CD4-positive, alpha-beta memory T cell (primary cell): ENCODE data around the gene USP6. TPM values are rescaled to one million over a fixed set of nuclear protein-coding genes. Genes with fewer than 3 reads are reported as not detected.
"Not testable (repeated sequence)": the region's sequence is repeated elsewhere in the genome, so short reads cannot be mapped to it uniquely, and the experiment has no call there.

Experiments used
- CTCF ChIA-PET: fragments of 350-600 bp; sonication (Branson Sonifier 250); formaldehyde crosslinking; loops from one replicate; lab custom pipeline; 2021; ENCODE audit warnings: inconsistent platforms; ENCODE audit not compliant: partially characterized antibody; lab: Charles Lee
- POLR2A ChIA-PET: fragments of 350-600 bp; sonication (Branson Sonifier 250); formaldehyde crosslinking; loops from one replicate; lab custom pipeline; 2021; ENCODE audit not compliant: partially characterized antibody; lab: Charles Lee
- DNase-seq, 5 donors: peaks; one replicate each; pipeline versions ENCODE4 v3.0.0 to v3.0.0-alpha.2; 2020 to 2022; ENCODE audit warnings: mixed read lengths in 1 of 5
- H3K27ac ChIP-seq: one replicate; pipeline ENCODE4 v1.7.0; 2013; ENCODE audit warnings: low read depth, low read length
- H3K27me3 ChIP-seq: 2 replicates; pipeline ENCODE4 v1.7.0; 2013; ENCODE audit warnings: mild to moderate bottlenecking, low read length, moderate library complexity; ENCODE audit not compliant: insufficient read depth
- H3K36me3 ChIP-seq: 2 replicates; pipeline ENCODE4 v1.7.0; 2013; ENCODE audit warnings: mild to moderate bottlenecking, low read length, moderate library complexity; ENCODE audit not compliant: insufficient read depth
- H3K4me1 ChIP-seq: 2 replicates; pipeline ENCODE4 v1.7.0; 2013; ENCODE audit warnings: mild to moderate bottlenecking, low read length, moderate library complexity; ENCODE audit not compliant: insufficient read depth
- H3K4me3 ChIP-seq, 2 donors: one replicate each; pipeline ENCODE4 v1.7.0; 2013; ENCODE audit warnings: low read length in 2 of 2, mild to moderate bottlenecking in 1 of 2
- H3K9me3 ChIP-seq, 2 donors: one replicate each; pipeline ENCODE4 v1.7.0; 2013; ENCODE audit warnings: low read length in 2 of 2, control low read depth in 1 of 2; ENCODE audit not compliant: control insufficient read depth in 1 of 2
- H3K27ac Mint-ChIP-seq, 7 donors: one replicate each; pipeline ENCODE4 v1.8.0; 2020 to 2021; ENCODE audit warnings: mixed read lengths in 7 of 7, mild to moderate bottlenecking in 6 of 7, inconsistent platforms in 3 of 7, moderate library complexity in 3 of 7
- H3K27me3 Mint-ChIP-seq, 2 donors: one replicate each; pipeline ENCODE4 v1.8.0; 2020 to 2021; ENCODE audit warnings: mixed read lengths in 2 of 2
- H3K36me3 Mint-ChIP-seq, 2 donors: one replicate each; pipeline ENCODE4 v1.8.0; 2020 to 2021; ENCODE audit warnings: mixed read lengths in 2 of 2, inconsistent platforms in 1 of 2, mild to moderate bottlenecking in 1 of 2
- H3K4me1 Mint-ChIP-seq, 4 donors: one replicate each; pipeline ENCODE4 v1.8.0; 2020 to 2021; ENCODE audit warnings: mixed read lengths in 4 of 4, mild to moderate bottlenecking in 1 of 4
- H3K4me3 Mint-ChIP-seq, 8 donors: one replicate each; pipeline ENCODE4 v1.8.0; 2020 to 2021; ENCODE audit warnings: mixed read lengths in 8 of 8, mild to moderate bottlenecking in 7 of 8, moderate library complexity in 6 of 8, inconsistent platforms in 3 of 8
- H3K9me3 Mint-ChIP-seq, 8 donors: one replicate each; pipeline ENCODE4 v1.8.0; 2020 to 2021; ENCODE audit warnings: mixed read lengths in 8 of 8, mild to moderate bottlenecking in 5 of 8, inconsistent platforms in 3 of 8, moderate library complexity in 1 of 8
- intact Hi-C: fragments of 100-400 bp; cut with micrococcal nuclease; formaldehyde crosslinking; loops from one replicate; pipeline ENCODE4 v1.15.1; 2023
- polyA plus RNA-seq, 2 donors: library from polyadenylated mRNA; unstranded; fragments of 300-500 nt; fragmentation: Illumina TruSeq; gene quantifications; one replicate each; pipeline ENCODE4 v1.2.3, GENCODE V29; 2021
- total RNA-seq, 2 experiments: library from RNA; stranded (reverse); gene quantifications; one replicate each; pipeline ENCODE4 v1.2.3, GENCODE V29; 2021

The USP6 gene
- under 1 TPM in 1 of 2 experiments, not detected in 1; 0.14 TPM for total RNA-seq
- polyA plus RNA-seq, result under 1 TPM; 0.02 TPM

DNA sequence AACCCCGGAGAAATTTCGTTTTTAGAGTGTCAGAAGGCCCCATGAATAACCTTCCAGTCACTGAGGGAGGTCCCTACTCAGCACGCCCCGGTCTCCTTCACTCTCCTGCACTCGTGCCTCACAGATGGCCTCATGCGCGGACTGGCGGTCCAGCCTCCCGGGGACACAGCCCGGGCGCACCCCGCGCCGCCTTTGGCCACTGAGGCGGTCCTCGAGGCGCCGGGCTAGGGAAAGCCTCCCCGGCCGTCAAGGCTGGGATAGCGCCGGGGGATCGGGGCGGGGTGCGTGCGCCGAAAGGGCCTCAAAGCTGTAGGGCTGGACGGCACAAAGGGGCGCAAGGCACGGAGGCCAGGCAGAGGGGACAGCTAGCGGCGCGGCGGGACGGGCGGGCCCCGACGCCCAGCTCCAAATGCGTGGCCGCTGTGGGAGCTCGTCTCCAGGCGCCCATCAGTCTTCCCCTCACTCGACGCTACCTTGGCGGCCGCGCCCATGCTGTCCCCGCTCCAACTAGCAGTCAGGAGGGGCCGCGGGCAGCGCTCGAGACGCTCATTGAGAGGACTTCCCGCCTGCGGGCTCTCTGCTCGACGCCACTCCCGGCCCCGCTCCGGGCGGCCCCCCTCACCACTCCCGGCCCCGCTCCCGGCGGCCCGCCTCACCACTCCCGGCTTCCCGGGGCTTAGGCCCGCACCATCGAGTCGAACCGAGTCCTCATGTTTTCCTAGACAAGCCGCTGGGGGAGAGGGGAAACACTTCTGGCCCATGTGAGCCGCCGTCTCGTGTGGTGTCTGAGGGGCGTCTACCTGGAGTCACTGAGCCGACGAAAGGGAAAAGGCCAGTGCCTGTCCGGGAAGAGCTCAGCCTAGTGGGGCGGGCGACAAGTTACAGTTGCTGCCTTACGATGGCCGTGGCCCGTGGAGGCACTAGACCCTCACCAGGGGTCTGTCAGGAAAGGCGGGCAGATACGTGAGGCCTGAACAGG lies at the start of gene USP6:
Gene USP6, plus strand, starts transcription at position 360 of the 979 bp plus-strand sequence. CDS start 14,336 bp downstream, outside the sequence.
- H3K4me1 ChIP-seq, result peaks cover 4% of the 10 kb centered on the region
- no peaks in the 10 kb centered on the region for H3K36me3 ChIP-seq
- Mint-ChIP-seq H3K4me3 (no peak within 1 kb of the TSS), H3K36me3 (peaks cover 6 to 13% of the 10 kb centered on the region in 2 donors), H3K9me3 (peaks cover 0 to 2% (median 0%) of the 10 kb centered on the region in 8 donors), H3K27me3 (peaks cover 19 to 31% of the 10 kb centered on the region in 2 donors), H3K4me1 (peaks cover 2 to 23% (median 10%) of the 10 kb centered on the region in 4 donors), H3K27ac (peak within 1 kb of the TSS in 1 of 7 donors; percentile 66)
- H3K27ac ChIP-seq, result no peak within 1 kb of the TSS
- ChIA-PET POLR2A (no interaction called here), CTCF (no interaction called here)
- DNase-seq, result no peak
- no peak within 1 kb of the TSS for H3K4me3 ChIP-seq
- H3K27me3 ChIP-seq, result peaks cover 4% of the 10 kb centered on the region
- no peaks in the 10 kb centered on the region for H3K9me3 ChIP-seq
- intact Hi-C loops, result no loop called here

DNA sequence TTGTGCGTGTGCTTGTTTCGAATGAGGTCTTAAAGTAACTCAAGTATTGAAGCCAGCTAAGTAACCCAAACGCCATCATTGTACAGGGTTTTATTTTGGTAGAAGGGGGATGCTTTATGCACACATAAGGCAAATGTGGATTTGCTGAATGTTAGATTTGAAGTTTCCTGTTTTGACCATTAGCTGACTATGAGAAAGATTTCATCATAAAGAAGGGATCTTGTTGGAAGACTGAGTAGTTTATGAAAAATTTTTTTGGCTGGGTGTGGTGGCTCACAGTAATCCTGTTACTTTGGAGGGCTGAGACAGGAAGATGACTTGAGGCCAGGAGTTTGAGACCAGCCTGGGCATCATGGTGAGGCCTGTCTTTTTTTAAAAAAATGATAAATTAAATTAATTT lies 47.6 kb upstream of the USP6 start:
- DNase-seq, result no peak
- CTCF ChIA-PET, result interaction anchor here (2.5 kb wide), 1 partner anchor 37 kb away, joined by 12 read pairs; no protein-coding TSS in a partner anchor
- no peaks in the 10 kb centered on the region for H3K27me3 Mint-ChIP-seq
- Histone ChIP-seq H3K4me3 (no peak overlapping the region), H3K36me3 (no peaks in the 10 kb centered on the region), H3K4me1 (no peaks in the 10 kb centered on the region), H3K27me3 (no peaks in the 10 kb centered on the region), H3K27ac (no peak overlapping the region), H3K9me3 (no peaks in the 10 kb centered on the region)
- no peaks in the 10 kb centered on the region for H3K36me3 Mint-ChIP-seq
- peaks cover 0 to 3% (median 0%) of the 10 kb centered on the region in 4 donors for H3K4me1 Mint-ChIP-seq
- POLR2A ChIA-PET, result interaction anchor here (0.7 to 1.8 kb wide), 2 partner anchors 10 to 19 kb away, joined by 4 read pairs; partner anchors contain the start of gene ZFP3
- peak overlapping the region in 2 of 7 donors; percentile 19 to 21 for H3K27ac Mint-ChIP-seq
- no peaks in the 10 kb centered on the region for H3K9me3 Mint-ChIP-seq
- intact Hi-C loops, result no loop called here
- H3K4me3 Mint-ChIP-seq, result no peak overlapping the region

- no peak for DNase-seq
- Histone ChIP-seq H3K27ac (no peak overlapping the region), H3K4me3 (no peak overlapping the region), H3K9me3 (no peaks in the 10 kb centered on the region), H3K36me3 (no peaks in the 10 kb centered on the region), H3K4me1 (no peaks in the 10 kb centered on the region), H3K27me3 (no peaks in the 10 kb centered on the region)
- no peak overlapping the region for H3K4me3 Mint-ChIP-seq
- H3K27ac Mint-ChIP-seq, result no peak overlapping the region
- H3K36me3 Mint-ChIP-seq, result no peaks in the 10 kb centered on the region
- CTCF ChIA-PET, result interaction anchor here (0.6 kb wide), 1 partner anchor 24 kb away, joined by 4 read pairs; no protein-coding TSS in a partner anchor
- POLR2A ChIA-PET, result no interaction called here
- intact Hi-C loops, result no loop called here
- H3K27me3 Mint-ChIP-seq, result no peaks in the 10 kb centered on the region
- H3K9me3 Mint-ChIP-seq, result no peaks in the 10 kb centered on the region
- peaks cover 0 to 2% (median 0%) of the 10 kb centered on the region in 4 donors for H3K4me1 Mint-ChIP-seq
These were observed 46.1 kb upstream of the USP6 start for GRCh38 chr17:5069724-5070123.

DNA sequence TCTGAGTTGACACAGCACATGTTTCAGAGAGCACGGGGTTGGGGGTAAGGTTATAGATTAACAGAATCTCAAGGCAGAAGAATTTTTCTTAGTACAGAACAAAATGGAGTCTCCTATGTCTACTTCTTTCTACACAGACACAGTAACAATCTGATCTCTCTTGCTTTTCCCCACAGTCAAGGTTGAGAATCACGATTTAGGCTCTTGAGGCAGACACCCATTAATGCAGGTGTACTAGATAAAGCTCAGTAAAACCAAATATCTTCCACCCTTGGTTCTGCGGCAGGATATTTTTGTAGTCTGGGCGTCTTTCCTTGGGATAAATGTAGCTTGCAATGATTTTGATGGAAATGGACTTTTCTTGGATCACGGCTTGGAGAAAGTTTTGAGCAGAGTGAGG lies 40.4 kb upstream of the USP6 start:
- Mint-ChIP-seq H3K4me1 (peaks cover 9 to 29% (median 22%) of the 10 kb centered on the region in 4 donors), H3K4me3 (peak overlapping the region in 2 of 8 donors; percentile 11 to 31), H3K36me3 (peaks cover 0 to 11% of the 10 kb centered on the region in 2 donors)
- H3K9me3 Mint-ChIP-seq, H3K27me3 Mint-ChIP-seq, H3K27me3 ChIP-seq, H3K27ac Mint-ChIP-seq, H3K36me3 ChIP-seq, DNase-seq, H3K4me3 ChIP-seq, H3K27ac ChIP-seq, H3K9me3 ChIP-seq, intact Hi-C loops: not testable (repeated sequence)
- ChIA-PET POLR2A (interaction anchor here (1.2 kb wide), 1 partner anchor 116 kb away, joined by 3 read pairs; the partner anchor contains the start of gene ZNF594), CTCF (interaction anchor here (0.6 kb wide), 1 partner anchor 12 kb away, joined by 3 read pairs; no protein-coding TSS in a partner anchor)
- peaks cover 16% of the 10 kb centered on the region for H3K4me1 ChIP-seq

DNA sequence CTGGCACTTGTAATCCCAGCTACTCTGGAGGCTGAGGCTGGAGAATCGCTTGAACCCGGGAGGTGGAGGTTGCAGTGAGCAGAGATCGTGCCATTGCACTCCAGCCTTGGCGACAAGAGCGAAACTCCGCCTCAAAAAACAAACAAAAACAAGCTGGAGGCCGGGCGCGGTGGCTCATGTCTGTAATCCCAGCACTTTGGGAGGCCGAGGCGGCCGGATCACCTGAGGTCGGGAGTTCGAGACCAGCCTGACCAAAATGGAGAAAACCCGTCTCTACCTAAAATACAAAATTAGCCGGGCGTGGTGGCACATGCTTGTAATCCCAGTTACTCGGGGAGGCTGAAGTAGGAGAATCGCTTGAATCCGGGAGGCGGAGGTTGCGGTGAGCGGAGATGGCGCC lies 38.6 kb upstream of the USP6 start:
- H3K27me3 ChIP-seq, intact Hi-C loops, H3K9me3 ChIP-seq, H3K9me3 Mint-ChIP-seq, DNase-seq, H3K36me3 ChIP-seq, H3K27me3 Mint-ChIP-seq, H3K27ac ChIP-seq: not testable (repeated sequence)
- Mint-ChIP-seq H3K27ac (peak overlapping the region in 3 of 7 donors; percentile 30 to 88 (median 65)), H3K4me3 (peak overlapping the region; percentile 89 to 98 (median 94)), H3K36me3 (peaks cover 0 to 14% of the 10 kb centered on the region in 2 donors), H3K4me1 (peaks cover 15 to 33% (median 26%) of the 10 kb centered on the region in 4 donors)
- Histone ChIP-seq H3K4me3 (peak overlapping the region in 1 of 2 donors; percentile 76), H3K4me1 (peaks cover 16% of the 10 kb centered on the region)
- ChIA-PET CTCF (interaction anchor here (1.4 kb wide), 1 partner anchor 47 kb away, joined by 5 read pairs; no protein-coding TSS in a partner anchor), POLR2A (interaction anchor here (1.2 to 3.1 kb wide), 4 partner anchors 12 to 112 kb away, joined by 3 to 15 read pairs (median 6); partner anchors contain the start of genes SPAG7 and ZNF232)

GRCh38 chr17:5077781-5078105 lies 38.1 kb upstream of the USP6 start:
- peaks cover 1 to 14% of the 10 kb centered on the region in 2 donors for H3K36me3 Mint-ChIP-seq
- intact Hi-C loops, result loop anchor here (1.0 kb wide), 1 partner anchor 34 kb away; the partner anchor contains the start of gene ZNF232
- Histone ChIP-seq H3K27me3 (no peaks in the 10 kb centered on the region), H3K36me3 (no peaks in the 10 kb centered on the region), H3K27ac (peak overlapping the region; percentile 64), H3K4me3 (peak overlapping the region in 1 of 2 donors; percentile 76), H3K9me3 (no peaks in the 10 kb centered on the region), H3K4me1 (peaks cover 16% of the 10 kb centered on the region)
- CTCF ChIA-PET, result interaction anchor here (1.4 kb wide), 1 partner anchor 47 kb away, joined by 5 read pairs; no protein-coding TSS in a partner anchor
- POLR2A ChIA-PET, result interaction anchor here (1.1 to 3.1 kb wide), 7 partner anchors 10 to 114 kb away, joined by 3 to 15 read pairs (median 5); partner anchors contain the start of genes SPAG7, ZNF232 and ZNF594
- peak overlapping the region; percentile 30 to 98 (median 93) for H3K27ac Mint-ChIP-seq
- peak overlapping the region; percentile 89 to 98 (median 94) for H3K4me3 Mint-ChIP-seq
- H3K27me3 Mint-ChIP-seq, result no peaks in the 10 kb centered on the region
- no peak for DNase-seq
- H3K9me3 Mint-ChIP-seq, result peaks cover 0 to under 1% (median under 1%) of the 10 kb centered on the region in 8 donors
- H3K4me1 Mint-ChIP-seq, result peaks cover 16 to 33% (median 27%) of the 10 kb centered on the region in 4 donors
